DOHH2 (cell line): Measurements from ENCODE around the gene CALML3.

Experiments
- CTCF ChIP-seq: fragments of 200-600 bp; sonication (generic); IDR thresholded peaks from one replicate; pipeline ENCODE4 v1.5.1; 2014; ENCODE audit warnings: antibody characterized with exemption, mild to moderate bottlenecking, low read depth, low read length; ENCODE audit not compliant: poor library complexity, severe bottlenecking
- EZH2phosphoT487 ChIP-seq: fragments of 200-600 bp; sonication (generic); IDR thresholded peaks from 2 replicates; pipeline ENCODE4 v1.6.1; 2017; ENCODE audit warnings: borderline replicate concordance, mild to moderate bottlenecking, antibody characterized with exemption, low read length, moderate library complexity, mixed read lengths

DNA sequence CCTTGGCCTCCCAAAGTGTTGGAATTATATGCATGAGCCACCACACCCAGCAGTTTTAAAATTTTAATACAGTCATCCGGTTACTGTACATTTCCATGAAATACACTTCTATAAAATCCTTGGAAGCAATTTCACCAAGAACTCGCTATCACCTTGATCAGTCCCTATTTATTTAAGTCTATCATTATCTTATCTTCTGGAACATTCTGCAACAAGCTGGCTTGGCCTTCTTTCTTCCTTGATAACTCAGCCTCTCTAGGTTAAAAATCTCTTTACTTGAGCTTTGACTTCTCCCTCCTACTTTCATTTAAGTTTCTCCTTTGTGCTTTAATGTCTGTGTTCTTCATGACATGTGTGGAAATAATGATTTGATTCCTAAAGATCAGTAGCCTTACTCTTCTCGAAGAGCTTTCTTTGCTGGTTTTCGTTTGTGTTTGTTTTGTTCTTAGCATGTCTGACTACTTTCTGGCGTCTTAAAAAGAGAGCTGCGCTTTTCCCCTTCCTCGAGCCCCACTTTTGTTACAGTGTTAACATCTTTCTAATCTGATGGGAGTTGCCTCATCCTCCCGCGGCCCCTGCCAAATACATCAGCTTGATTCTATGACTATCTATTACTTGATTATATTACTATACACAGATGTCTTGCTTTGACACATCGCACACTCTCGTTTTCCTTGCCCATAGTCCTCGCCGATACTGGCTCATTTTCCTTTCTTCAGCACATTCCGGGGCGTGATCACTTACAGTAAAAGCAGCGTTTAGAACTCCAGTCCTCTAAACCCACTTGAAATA, 14.3 kb upstream of the CALML3 start:
- no peak for TF ChIP-seq CTCF
- TF ChIP-seq EZH2phosphoT487 = no peak
